ENCODE data around the gene FKBP4. TPM values are rescaled to one million over a fixed set of nuclear protein-coding genes. Genes with fewer than 3 reads are reported as not detected.
A peak's percentile ranks its signal among the peaks of the same experiment; 100 is the strongest.

FKBP4 gene
- total and polyA plus RNA-seq, 2 experiments from 2014 or later, result 126 to 223 TPM

DNA sequence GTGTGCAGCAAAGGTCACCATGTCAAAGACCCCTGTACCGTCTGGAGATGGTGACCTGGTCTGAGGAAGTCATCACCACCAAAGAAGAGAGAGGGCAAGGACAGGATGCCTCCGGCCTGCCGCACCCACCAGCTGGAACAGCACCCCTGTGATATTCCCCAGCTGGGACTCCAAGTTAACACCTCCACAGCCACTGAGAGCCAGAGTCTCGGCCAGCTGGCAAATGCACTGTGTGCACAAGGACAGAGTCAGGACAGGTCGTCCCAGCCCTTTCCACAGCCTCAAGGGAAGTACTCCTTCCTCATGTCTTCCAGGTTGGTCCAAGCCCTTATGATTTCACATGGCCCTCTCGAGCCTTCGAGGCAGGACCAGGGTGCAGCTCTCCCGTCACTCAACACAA is 19.3 kb upstream of the FKBP4 start (continued):
- TF ChIP-seq, protein P1, sequence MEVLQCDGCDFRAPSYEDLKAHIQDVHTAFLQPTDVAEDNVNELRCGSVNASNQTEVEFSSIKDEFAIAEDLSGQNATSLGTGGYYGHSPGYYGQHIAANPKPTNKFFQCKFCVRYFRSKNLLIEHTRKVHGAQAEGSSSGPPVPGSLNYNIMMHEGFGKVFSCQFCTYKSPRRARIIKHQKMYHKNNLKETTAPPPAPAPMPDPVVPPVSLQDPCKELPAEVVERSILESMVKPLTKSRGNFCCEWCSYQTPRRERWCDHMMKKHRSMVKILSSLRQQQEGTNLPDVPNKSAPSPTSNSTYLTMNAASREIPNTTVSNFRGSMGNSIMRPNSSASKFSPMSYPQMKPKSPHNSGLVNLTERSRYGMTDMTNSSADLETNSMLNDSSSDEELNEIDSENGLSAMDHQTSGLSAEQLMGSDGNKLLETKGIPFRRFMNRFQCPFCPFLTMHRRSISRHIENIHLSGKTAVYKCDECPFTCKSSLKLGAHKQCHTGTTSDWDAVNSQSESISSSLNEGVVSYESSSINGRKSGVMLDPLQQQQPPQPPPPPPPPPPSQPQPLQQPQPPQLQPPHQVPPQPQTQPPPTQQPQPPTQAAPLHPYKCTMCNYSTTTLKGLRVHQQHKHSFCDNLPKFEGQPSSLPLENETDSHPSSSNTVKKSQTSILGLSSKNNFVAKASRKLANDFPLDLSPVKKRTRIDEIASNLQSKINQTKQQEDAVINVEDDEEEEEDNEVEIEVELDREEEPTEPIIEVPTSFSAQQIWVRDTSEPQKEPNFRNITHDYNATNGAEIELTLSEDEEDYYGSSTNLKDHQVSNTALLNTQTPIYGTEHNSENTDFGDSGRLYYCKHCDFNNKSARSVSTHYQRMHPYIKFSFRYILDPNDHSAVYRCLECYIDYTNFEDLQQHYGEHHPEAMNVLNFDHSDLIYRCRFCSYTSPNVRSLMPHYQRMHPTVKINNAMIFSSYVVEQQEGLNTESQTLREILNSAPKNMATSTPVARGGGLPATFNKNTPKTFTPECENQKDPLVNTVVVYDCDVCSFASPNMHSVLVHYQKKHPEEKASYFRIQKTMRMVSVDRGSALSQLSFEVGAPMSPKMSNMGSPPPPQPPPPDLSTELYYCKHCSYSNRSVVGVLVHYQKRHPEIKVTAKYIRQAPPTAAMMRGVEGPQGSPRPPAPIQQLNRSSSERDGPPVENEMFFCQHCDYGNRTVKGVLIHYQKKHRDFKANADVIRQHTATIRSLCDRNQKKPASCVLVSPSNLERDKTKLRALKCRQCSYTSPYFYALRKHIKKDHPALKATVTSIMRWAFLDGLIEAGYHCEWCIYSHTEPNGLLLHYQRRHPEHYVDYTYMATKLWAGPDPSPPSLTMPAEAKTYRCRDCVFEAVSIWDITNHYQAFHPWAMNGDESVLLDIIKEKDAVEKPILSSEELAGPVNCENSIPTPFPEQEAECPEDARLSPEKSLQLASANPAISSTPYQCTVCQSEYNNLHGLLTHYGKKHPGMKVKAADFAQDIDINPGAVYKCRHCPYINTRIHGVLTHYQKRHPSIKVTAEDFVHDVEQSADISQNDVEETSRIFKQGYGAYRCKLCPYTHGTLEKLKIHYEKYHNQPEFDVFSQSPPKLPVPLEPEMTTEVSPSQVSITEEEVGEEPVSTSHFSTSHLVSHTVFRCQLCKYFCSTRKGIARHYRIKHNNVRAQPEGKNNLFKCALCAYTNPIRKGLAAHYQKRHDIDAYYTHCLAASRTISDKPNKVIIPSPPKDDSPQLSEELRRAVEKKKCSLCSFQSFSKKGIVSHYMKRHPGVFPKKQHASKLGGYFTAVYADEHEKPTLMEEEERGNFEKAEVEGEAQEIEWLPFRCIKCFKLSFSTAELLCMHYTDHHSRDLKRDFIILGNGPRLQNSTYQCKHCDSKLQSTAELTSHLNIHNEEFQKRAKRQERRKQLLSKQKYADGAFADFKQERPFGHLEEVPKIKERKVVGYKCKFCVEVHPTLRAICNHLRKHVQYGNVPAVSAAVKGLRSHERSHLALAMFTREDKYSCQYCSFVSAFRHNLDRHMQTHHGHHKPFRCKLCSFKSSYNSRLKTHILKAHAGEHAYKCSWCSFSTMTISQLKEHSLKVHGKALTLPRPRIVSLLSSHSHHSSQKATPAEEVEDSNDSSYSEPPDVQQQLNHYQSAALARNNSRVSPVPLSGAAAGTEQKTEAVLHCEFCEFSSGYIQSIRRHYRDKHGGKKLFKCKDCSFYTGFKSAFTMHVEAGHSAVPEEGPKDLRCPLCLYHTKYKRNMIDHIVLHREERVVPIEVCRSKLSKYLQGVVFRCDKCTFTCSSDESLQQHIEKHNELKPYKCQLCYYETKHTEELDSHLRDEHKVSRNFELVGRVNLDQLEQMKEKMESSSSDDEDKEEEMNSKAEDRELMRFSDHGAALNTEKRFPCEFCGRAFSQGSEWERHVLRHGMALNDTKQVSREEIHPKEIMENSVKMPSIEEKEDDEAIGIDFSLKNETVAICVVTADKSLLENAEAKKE (CRISPR knock-in tag; IDR thresholded peaks at IDR 0.05), result no peak
- TF ChIP-seq, protein P2, sequence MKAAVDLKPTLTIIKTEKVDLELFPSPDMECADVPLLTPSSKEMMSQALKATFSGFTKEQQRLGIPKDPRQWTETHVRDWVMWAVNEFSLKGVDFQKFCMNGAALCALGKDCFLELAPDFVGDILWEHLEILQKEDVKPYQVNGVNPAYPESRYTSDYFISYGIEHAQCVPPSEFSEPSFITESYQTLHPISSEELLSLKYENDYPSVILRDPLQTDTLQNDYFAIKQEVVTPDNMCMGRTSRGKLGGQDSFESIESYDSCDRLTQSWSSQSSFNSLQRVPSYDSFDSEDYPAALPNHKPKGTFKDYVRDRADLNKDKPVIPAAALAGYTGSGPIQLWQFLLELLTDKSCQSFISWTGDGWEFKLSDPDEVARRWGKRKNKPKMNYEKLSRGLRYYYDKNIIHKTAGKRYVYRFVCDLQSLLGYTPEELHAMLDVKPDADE (IDR thresholded peaks at IDR 0.05), result no peak

DNA sequence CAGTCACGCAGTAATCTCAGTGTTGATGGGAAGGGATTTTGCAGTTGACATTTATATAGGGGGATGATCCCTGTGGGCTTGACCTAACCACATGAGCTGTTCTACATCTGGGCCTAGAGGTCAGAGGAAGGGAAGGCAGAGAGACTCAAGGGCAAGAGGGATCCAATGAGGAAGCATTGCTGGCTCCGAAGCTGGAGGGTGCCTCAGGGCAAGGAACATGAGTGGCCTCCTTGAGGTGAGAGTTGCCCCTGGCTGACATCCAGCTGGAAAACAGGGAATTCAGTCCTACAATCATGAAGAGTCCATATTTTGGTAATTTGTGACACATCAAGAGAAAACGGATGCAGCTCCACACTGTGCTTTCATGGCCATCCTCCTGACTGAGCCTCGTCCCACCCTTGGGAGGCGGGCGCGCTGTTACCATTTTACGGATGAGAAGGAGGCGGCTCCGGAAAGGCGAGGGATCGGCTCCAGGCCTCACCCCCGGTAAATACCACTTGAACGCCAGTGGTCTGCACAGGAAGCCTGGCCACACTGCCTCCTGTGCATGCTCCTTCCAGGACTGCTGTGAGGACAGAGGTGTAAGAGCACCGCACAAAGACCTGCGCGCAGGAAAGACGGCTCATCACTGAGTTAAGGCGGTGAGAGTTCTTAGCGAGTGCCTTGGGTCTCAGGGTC is 18.5 kb upstream of the FKBP4 start:
- H3K4me1 Mint-ChIP-seq, result peaks cover 26% of the 10 kb centered on the region
- no peak for ATAC-seq
- H3K9me3 Mint-ChIP-seq, result peaks cover 3% of the 10 kb centered on the region; the same call in 2 of the 3 replicates
- no peak overlapping the region for H3K27ac Mint-ChIP-seq
- H3K9me2 ChIP-seq (ENCODE audit: insufficient read depth), result 0 out of 2 replicates have a peak, but pooled peaks cover 4% of the 10 kb centered on the region
- H3K4me3 ChIP-seq, result no peak overlapping the region
- H3K4me2 ChIP-seq, result no peak overlapping the region
- H3K79me2 ChIP-seq (replicated peaks; ENCODE audit: insufficient read depth), result no peaks in the 10 kb centered on the region
- H3K4me3 Mint-ChIP-seq, result no peak overlapping the region
- no peaks in the 10 kb centered on the region for H3K27me3 ChIP-seq (ENCODE audit: insufficient read depth)
- DNase-seq (ENCODE audit: low spot score), result no peak
- peaks cover 6% of the 10 kb centered on the region for H3K27me3 Mint-ChIP-seq (ENCODE audit: insufficient read depth, low read depth, poor library complexity)
- H3K36me3 Mint-ChIP-seq (ENCODE audit: low read depth), result no peaks in the 10 kb centered on the region
- 0 out of 2 replicates have a peak overlapping the region, but pooled peaks have one; percentile 32 for H2AFZ ChIP-seq
- H3F3A ChIP-seq (replicated peaks; ENCODE audit: low read depth), result no peaks in the 10 kb centered on the region
- H4K20me1 ChIP-seq (replicated peaks; ENCODE audit: insufficient read depth), result no peaks in the 10 kb centered on the region
- no peaks in the 10 kb centered on the region for H3K36me3 ChIP-seq (ENCODE audit: insufficient read depth)
- H3K27ac ChIP-seq (ENCODE audit: low read depth), result no peak overlapping the region
- H3K4me1 ChIP-seq (ENCODE audit: insufficient read depth), result peaks cover 21% of the 10 kb centered on the region
- TF ChIP-seq STAT1 (IDR thresholded peaks at IDR 0.05; ENCODE audit: unreplicated experiment), result no peak
- TF ChIP-seq, protein P3, sequence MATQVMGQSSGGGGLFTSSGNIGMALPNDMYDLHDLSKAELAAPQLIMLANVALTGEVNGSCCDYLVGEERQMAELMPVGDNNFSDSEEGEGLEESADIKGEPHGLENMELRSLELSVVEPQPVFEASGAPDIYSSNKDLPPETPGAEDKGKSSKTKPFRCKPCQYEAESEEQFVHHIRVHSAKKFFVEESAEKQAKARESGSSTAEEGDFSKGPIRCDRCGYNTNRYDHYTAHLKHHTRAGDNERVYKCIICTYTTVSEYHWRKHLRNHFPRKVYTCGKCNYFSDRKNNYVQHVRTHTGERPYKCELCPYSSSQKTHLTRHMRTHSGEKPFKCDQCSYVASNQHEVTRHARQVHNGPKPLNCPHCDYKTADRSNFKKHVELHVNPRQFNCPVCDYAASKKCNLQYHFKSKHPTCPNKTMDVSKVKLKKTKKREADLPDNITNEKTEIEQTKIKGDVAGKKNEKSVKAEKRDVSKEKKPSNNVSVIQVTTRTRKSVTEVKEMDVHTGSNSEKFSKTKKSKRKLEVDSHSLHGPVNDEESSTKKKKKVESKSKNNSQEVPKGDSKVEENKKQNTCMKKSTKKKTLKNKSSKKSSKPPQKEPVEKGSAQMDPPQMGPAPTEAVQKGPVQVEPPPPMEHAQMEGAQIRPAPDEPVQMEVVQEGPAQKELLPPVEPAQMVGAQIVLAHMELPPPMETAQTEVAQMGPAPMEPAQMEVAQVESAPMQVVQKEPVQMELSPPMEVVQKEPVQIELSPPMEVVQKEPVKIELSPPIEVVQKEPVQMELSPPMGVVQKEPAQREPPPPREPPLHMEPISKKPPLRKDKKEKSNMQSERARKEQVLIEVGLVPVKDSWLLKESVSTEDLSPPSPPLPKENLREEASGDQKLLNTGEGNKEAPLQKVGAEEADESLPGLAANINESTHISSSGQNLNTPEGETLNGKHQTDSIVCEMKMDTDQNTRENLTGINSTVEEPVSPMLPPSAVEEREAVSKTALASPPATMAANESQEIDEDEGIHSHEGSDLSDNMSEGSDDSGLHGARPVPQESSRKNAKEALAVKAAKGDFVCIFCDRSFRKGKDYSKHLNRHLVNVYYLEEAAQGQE (IDR thresholded peaks at IDR 0.05; ENCODE audit: unreplicated experiment), result no peak
- TF ChIP-seq, protein P2 (IDR thresholded peaks at IDR 0.05), result no peak
- no peak for TF ChIP-seq CREB1 (CRISPR knock-in tag; IDR thresholded peaks at IDR 0.05; ENCODE audit: low read depth)
- TF ChIP-seq, protein P4, sequence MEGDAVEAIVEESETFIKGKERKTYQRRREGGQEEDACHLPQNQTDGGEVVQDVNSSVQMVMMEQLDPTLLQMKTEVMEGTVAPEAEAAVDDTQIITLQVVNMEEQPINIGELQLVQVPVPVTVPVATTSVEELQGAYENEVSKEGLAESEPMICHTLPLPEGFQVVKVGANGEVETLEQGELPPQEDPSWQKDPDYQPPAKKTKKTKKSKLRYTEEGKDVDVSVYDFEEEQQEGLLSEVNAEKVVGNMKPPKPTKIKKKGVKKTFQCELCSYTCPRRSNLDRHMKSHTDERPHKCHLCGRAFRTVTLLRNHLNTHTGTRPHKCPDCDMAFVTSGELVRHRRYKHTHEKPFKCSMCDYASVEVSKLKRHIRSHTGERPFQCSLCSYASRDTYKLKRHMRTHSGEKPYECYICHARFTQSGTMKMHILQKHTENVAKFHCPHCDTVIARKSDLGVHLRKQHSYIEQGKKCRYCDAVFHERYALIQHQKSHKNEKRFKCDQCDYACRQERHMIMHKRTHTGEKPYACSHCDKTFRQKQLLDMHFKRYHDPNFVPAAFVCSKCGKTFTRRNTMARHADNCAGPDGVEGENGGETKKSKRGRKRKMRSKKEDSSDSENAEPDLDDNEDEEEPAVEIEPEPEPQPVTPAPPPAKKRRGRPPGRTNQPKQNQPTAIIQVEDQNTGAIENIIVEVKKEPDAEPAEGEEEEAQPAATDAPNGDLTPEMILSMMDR (conservative IDR thresholded peaks at IDR 0.05; ENCODE audit: low read depth in 2 of 2), result no peak
- no peak for TF ChIP-seq ZNF114 (CRISPR knock-in tag; IDR thresholded peaks at IDR 0.05)
- TF ChIP-seq EZH2phosphoT487 (IDR thresholded peaks at IDR 0.05; ENCODE audit: unreplicated experiment), result no peak
- no peak for TF ChIP-seq NANOG (IDR thresholded peaks at IDR 0.05; ENCODE audit: borderline replicate concordance)

Data from GM23338 (cell line).